ENCODE measurements around the gene VAV2.

GRCh38 chr9:134031783-134032182, 39.7 kb upstream of the VAV2 start:
- TF ChIP-seq CTCF (conservative IDR thresholded peaks at IDR 0.05; ENCODE audit: low read depth, low read length) (no peak), EZH2 (IDR thresholded peaks at IDR 0.05; ENCODE audit: low read length, unreplicated experiment) (no peak), EZH2phosphoT487 (IDR thresholded peaks at IDR 0.05; ENCODE audit: borderline replicate concordance, low read length) (no peak)
